HepG2 (cell line): ENCODE results near the gene RASGRF1. TPM values are rescaled to one million over a fixed set of nuclear protein-coding genes. Genes with fewer than 3 reads are reported as not detected.

Experiments used
- ATAC-seq: fragments of 200-7000 bp; cut with Tn5 transposase; 3 replicates; pipeline ENCODE4 v1.9.1; 2020; ENCODE audit warnings: mild to moderate bottlenecking, moderate library complexity
- BruUV-seq: library from RNA; stranded (reverse); fragments of 400-500 nt; replicated peaks from 2 replicates; lab custom pipeline; 2021; lab: Mats Ljungman, UMichigan
- CTCF ChIA-PET: fragments of 300-600 bp; formaldehyde crosslinking; extraction: SDS; loops from one replicate; lab custom pipeline; 2021; ENCODE audit warnings: low total read pairs, inconsistent platforms, low intra/inter-chr PET ratio; lab: Yijun Ruan, JAX
- POLR2A ChIA-PET: fragments of 350-600 bp; sonication (Branson Sonifier 250); formaldehyde crosslinking; loops from one replicate; lab custom pipeline; 2020; ENCODE audit warnings: antibody characterized with exemption, inconsistent platforms; lab: Yijun Ruan, JAX
- DNase-seq: peaks from one replicate; pipeline ENCODE4 v3.0.0-alpha.2; 2015; ENCODE audit warnings: low spot score
- FAIRE-seq: peaks from 3 replicates; lab custom pipeline; 2011; peaks lifted over from hg19 to GRCh38; lab: Jason Lieb, UNC
- H2AFZ ChIP-seq: one replicate; pipeline ENCODE4 v1.6.1; 2011; ENCODE audit warnings: low read length, inconsistent platforms
- H3K27ac ChIP-seq: fragments of 300-600 bp; 3 replicates; pipeline ENCODE4 v1.8.0; 2011; ENCODE audit warnings: mixed run types, mild to moderate bottlenecking, mixed read lengths, low read length, inconsistent platforms; ENCODE audit not compliant: insufficient read depth; ENCODE audit errors: extremely low read length
- H3K27me3 ChIP-seq, 2 experiments: fragments of 200-600 bp in 1 of 2; 2 replicates in 1 of 2; 3 replicates in 1 of 2; pipeline versions ENCODE4 v1.6.0 to v1.8.0; 2011; ENCODE audit warnings: low read length in 2 of 2, mild to moderate bottlenecking in 2 of 2, moderate library complexity in 2 of 2, inconsistent platforms in 1 of 2; ENCODE audit not compliant: insufficient read depth in 2 of 2, control insufficient read depth in 1 of 2
- H3K36me3 ChIP-seq, 2 experiments: fragments of 200-600 bp in 1 of 2; replicated peaks in 1 of 2; 2 replicates in 1 of 2; 3 replicates in 1 of 2; pipeline versions ENCODE4 v1.5.1 to v1.8.0; 2011; ENCODE audit warnings: low read length in 2 of 2, inconsistent platforms in 1 of 2; ENCODE audit not compliant: insufficient read depth in 2 of 2, control insufficient read depth in 1 of 2
- H3K4me1 ChIP-seq: 2 replicates; pipeline ENCODE4 v1.5.1; 2012; ENCODE audit warnings: low read length, inconsistent platforms; ENCODE audit not compliant: insufficient read depth
- H3K4me2 ChIP-seq: 2 replicates; pipeline ENCODE4 v1.6.0; 2011; ENCODE audit warnings: low read depth, low read length, inconsistent platforms
- H3K4me3 ChIP-seq, 3 experiments: fragments of 200-600 bp in 1 of 3; sonication (generic), shearing (Covaris generic) in 1 of 3; replicated peaks in 1 of 3; 2 replicates each; pipeline ENCODE4 v1.5.1; 2011 to 2016; ENCODE audit warnings: low read length in 3 of 3, inconsistent platforms in 2 of 3, low read depth in 2 of 3, mild to moderate bottlenecking in 2 of 3, control low read depth in 1 of 3, mixed read lengths in 1 of 3; ENCODE audit not compliant: insufficient read depth in 1 of 3
- H3K79me2 ChIP-seq: one replicate; pipeline ENCODE4 v1.6.1; 2011; ENCODE audit warnings: low read length, inconsistent platforms; ENCODE audit not compliant: insufficient read depth
- H3K9ac ChIP-seq: 2 replicates; pipeline ENCODE4 v1.6.0; 2011; ENCODE audit warnings: mild to moderate bottlenecking, low read depth, low read length, inconsistent platforms; ENCODE audit not compliant: insufficient read depth
- H3K9me3 ChIP-seq: 2 replicates; pipeline ENCODE4 v1.5.1; 2012; ENCODE audit warnings: mild to moderate bottlenecking, low read length
- H4K20me1 ChIP-seq: 2 replicates; pipeline ENCODE4 v1.6.0; 2011; ENCODE audit warnings: inconsistent platforms, mild to moderate bottlenecking, low read length, moderate library complexity; ENCODE audit not compliant: insufficient read depth
- BORCS8-MEF2B ChIP-seq: sonication (generic); formaldehyde crosslinking; IDR thresholded peaks from 2 replicates; pipeline ENCODE4 v1.8.0; 2022; ENCODE audit warnings: mild to moderate bottlenecking, missing genetic modification reagents
- DPF2 ChIP-seq: sonication (generic); formaldehyde crosslinking; IDR thresholded peaks from 2 replicates; pipeline ENCODE4 v1.4.0; 2020; ENCODE audit warnings: mild to moderate bottlenecking, low read depth, missing genetic modification reagents, borderline replicate concordance
- DZIP1 ChIP-seq: sonication (generic); formaldehyde crosslinking; IDR thresholded peaks from 2 replicates; pipeline ENCODE4 v1.5.0; 2020; ENCODE audit warnings: mild to moderate bottlenecking, missing genetic modification reagents
- HIVEP1 ChIP-seq: sonication (generic); formaldehyde crosslinking; IDR thresholded peaks from 2 replicates; pipeline ENCODE4 v1.4.0; 2020; ENCODE audit warnings: mild to moderate bottlenecking, missing genetic modification reagents
- NFE2 ChIP-seq: sonication (generic); formaldehyde crosslinking; IDR thresholded peaks from 2 replicates; pipeline ENCODE4 v1.4.0; 2020; ENCODE audit warnings: missing genetic modification reagents
- NR2C2 ChIP-seq: sonication (generic); formaldehyde crosslinking; IDR thresholded peaks from 2 replicates; pipeline ENCODE4 v1.4.0; 2020; ENCODE audit warnings: missing genetic modification reagents, mild to moderate bottlenecking, moderate library complexity, borderline replicate concordance
- SP1 ChIP-seq, 2 experiments: fragments of 450-650 bp in 1 of 2; sonication (generic) in 1 of 2; formaldehyde crosslinking in 1 of 2; IDR thresholded peaks; 2 replicates each; pipeline versions ENCODE4 v1.4.0 to v1.6.1; 2016 to 2020; ENCODE audit warnings: missing genetic modification reagents in 1 of 2
- SYNCRIP ChIP-seq: fragments of 200-400 bp; formaldehyde crosslinking; IDR thresholded peaks from 2 replicates; pipeline ENCODE4 v1.6.1; 2018; ENCODE audit warnings: mild to moderate bottlenecking, low read depth, low read length; ENCODE audit not compliant: insufficient read depth
- ZNF282 ChIP-seq: fragments of 450-650 bp; IDR thresholded peaks from 2 replicates; pipeline ENCODE4 v1.6.1; 2018; ENCODE audit not compliant: partially characterized antibody
- ZNF33A ChIP-seq: sonication (generic); formaldehyde crosslinking; IDR thresholded peaks from 2 replicates; pipeline ENCODE4 v1.5.1; 2020; ENCODE audit warnings: missing genetic modification reagents, mild to moderate bottlenecking, moderate library complexity, borderline replicate concordance
- ZNF597 ChIP-seq: sonication (generic); formaldehyde crosslinking; IDR thresholded peaks from 2 replicates; pipeline ENCODE4 v1.5.0; 2020; ENCODE audit warnings: missing genetic modification reagents
- ZNF788 ChIP-seq: sonication (generic); formaldehyde crosslinking; IDR thresholded peaks from 2 replicates; pipeline ENCODE4 v1.5.0; 2020; ENCODE audit warnings: mild to moderate bottlenecking, missing genetic modification reagents, borderline replicate concordance
- ZSCAN25 ChIP-seq: sonication (generic); formaldehyde crosslinking; IDR thresholded peaks from 2 replicates; pipeline ENCODE4 v1.8.0; 2022; ENCODE audit warnings: mild to moderate bottlenecking, missing genetic modification reagents
- ZSCAN31 ChIP-seq: sonication (generic); formaldehyde crosslinking; IDR thresholded peaks from 2 replicates; pipeline ENCODE4 v1.5.0; 2020; ENCODE audit warnings: low read depth, mild to moderate bottlenecking, missing genetic modification reagents
- WGBS: methylation state at CpG from one replicate; pipeline ENCODE4 v1.1.6; 2017; ENCODE audit warnings: low lambda C conversion rate; 5-methylcytosine and 5-hydroxymethylcytosine counted together
- in situ Hi-C: cut with HindIII; loops from 2 replicates; pipeline ENCODE4 v1.10.0; 2017; ENCODE audit warnings: low pct_unique_long_range_greater_than_20kb; ENCODE audit not compliant: extremely low pct_ligation_motif_present
- intact Hi-C: fragments of 100-400 bp; cut with micrococcal nuclease; formaldehyde crosslinking; loops from one replicate; pipeline ENCODE4 v1.10.0; 2022; ENCODE audit not compliant: unreplicated experiment
- polyA plus RNA-seq, 8 experiments: library from polyadenylated mRNA; depleted of rRNA in 3 of 8; stranded (reverse) in 7 of 8; unstranded in 1 of 8; fragments of >200 nt; fragmentation: Illumina TruSeq in 4 of 8; extraction: Trizol in 4 of 8; gene quantifications; 2 replicates each; pipeline versions ENCODE4 v1.2.1 to v1.2.3, GENCODE V29; 2011 to 2016; ENCODE audit warnings: low read depth in 4 of 8, missing spikeins in 1 of 8, mixed read lengths in 1 of 8; ENCODE audit not compliant: insufficient read depth in 1 of 8
- total RNA-seq, 5 experiments: library from RNA; depleted of rRNA; stranded (reverse); fragments of >200 nt; fragmentation: Illumina TruSeq; extraction: Trizol; gene quantifications; 2 replicates each; pipeline ENCODE4 v1.2.3, GENCODE V29; 2016; ENCODE audit warnings: low read depth in 1 of 5

RASGRF1 gene
- total and polyA plus RNA-seq, 2 of the 13 experiments (the other 11 are each of a cell fraction or from before 2014, with no cell fraction given), result 0.55 to 3.0 TPM

DNA sequence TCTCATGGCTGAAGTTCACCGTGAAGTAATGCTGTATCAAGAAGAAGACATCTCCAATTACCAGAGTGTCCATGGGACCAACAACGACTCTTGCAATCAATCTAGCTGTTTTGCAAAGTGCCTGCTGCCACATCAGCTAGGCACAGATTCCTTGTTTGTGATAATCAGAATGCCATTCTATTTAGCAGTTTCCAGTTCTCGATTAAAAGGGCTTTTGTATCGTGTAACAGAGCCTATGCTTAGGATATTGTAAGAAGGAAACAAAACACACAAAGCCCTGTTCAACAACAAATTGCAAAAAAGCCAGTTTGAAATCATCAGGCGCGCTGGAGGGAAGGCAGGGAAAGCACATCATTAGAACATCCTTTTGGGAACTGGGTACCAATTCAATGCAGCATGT is 26.1 kb downstream of the RASGRF1 start:
- ChIA-PET POLR2A (no interaction called here), CTCF (no interaction called here)
- in situ Hi-C loops (no loop called here), intact Hi-C loops (no loop called here)
- TF ChIP-seq BORCS8-MEF2B (CRISPR knock-in tag), result no peak
- TF ChIP-seq ZNF788 (CRISPR knock-in tag), result no peak
- TF ChIP-seq ZNF33A (CRISPR knock-in tag), result no peak
- no peak for TF ChIP-seq DZIP1
- TF ChIP-seq ZSCAN25 (CRISPR knock-in tag), result no peak
- no peak for TF ChIP-seq ZSCAN31 (CRISPR knock-in tag)
- TF ChIP-seq SP1 (IDR thresholded peaks at IDR 0.05), result no peak
- TF ChIP-seq SP1 (CRISPR knock-in tag; IDR thresholded peaks at IDR 0.05), result no peak
- TF ChIP-seq DPF2 (CRISPR knock-in tag), result no peak
- no peak for TF ChIP-seq ZNF282
- TF ChIP-seq HIVEP1 (CRISPR knock-in tag), result no peak
- no peak for TF ChIP-seq NR2C2 (CRISPR knock-in tag)
- no peak for TF ChIP-seq SYNCRIP
- TF ChIP-seq ZNF597 (CRISPR knock-in tag), result no peak
- no peak for TF ChIP-seq NFE2 (CRISPR knock-in tag)
- WGBS, result 37% methylated on average over 6 of the region's 6 CpGs
- Histone ChIP-seq H4K20me1 (no peaks in the 10 kb centered on the region), H3K79me2 (no peaks in the 10 kb centered on the region), H2AFZ (no peak overlapping the region), H3K4me1 (peaks cover 11% of the 10 kb centered on the region), H3K36me3 (no peaks in the 10 kb centered on the region), H3K4me3 (no peak overlapping the region), H3K9ac (no peak overlapping the region), H3K4me2 (no peak overlapping the region), H3K27me3 (no peaks in the 10 kb centered on the region; a peak in 1 of 5 replicates), H3K9me3 (no peaks in the 10 kb centered on the region), H3K27ac (no peak overlapping the region)
- no TSS peak for BruUV-seq
- no peak for ATAC-seq
- no peak for FAIRE-seq
- DNase-seq, result no peak
